ENCODE measurements around the gene CATSPER1.
A peak's percentile ranks its signal among the peaks of the same experiment; 100 is the strongest.

The CATSPER1 gene

GRCh38 chr11:66007201-66007634, 19.1 kb downstream of the CATSPER1 start:
- peak overlapping the region in 7 of 11 experiments; percentile 3 to 73 (median 59); a peak in 11 of 22 replicates for H3K4me2 ChIP-seq
- H3K27ac ChIP-seq = peak overlapping the region in 1 of 11 experiments; percentile 23; a peak in 1 of 22 replicates
- H3K9me3 ChIP-seq (replicated peaks in 1 of 11) = no peaks in the 10 kb centered on the region
- no peak overlapping the region for H3K4me3 ChIP-seq
- H3K36me3 ChIP-seq = peaks cover 24 to 37% (median 29%) of the 10 kb centered on the region in 11 experiments; a peak in 21 of 22 replicates
- H3K4me1 ChIP-seq = peaks cover 29 to 58% (median 46%) of the 10 kb centered on the region in 10 experiments
- TF ChIP-seq Cebpa-rat (IDR thresholded peaks at IDR 0.05) = no peak
- H3K9ac ChIP-seq = peak overlapping the region in 4 of 11 experiments; percentile 10 to 35 (median 22); a peak in 5 of 22 replicates
- H4K20me1 ChIP-seq = peaks cover 0 to 41% (median 13%) of the 10 kb centered on the region in 11 experiments; a peak in 13 of 22 replicates
- peaks cover 9 to 21% (median 11%) of the 10 kb centered on the region in 11 experiments for H3K27me3 ChIP-seq

DNA sequence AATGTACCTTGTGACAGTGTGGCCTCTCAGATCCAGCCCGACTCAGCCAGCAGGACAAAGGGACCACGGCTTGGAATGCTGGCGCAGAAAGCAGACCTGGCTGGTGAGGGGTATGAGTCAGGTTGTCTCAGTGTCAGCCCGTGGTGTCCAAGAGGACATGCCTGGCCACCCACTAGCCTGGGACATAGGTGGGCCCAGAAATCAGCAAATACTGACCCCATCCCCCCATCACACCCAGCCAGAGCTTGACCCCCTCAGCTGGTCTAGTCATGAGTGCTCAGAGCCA, 19.4 kb downstream of the CATSPER1 start:
- H3K9ac ChIP-seq = peak overlapping the region in 6 of 11 experiments; percentile 10 to 35 (median 19); a peak in 6 of 22 replicates
- peaks cover 0 to 41% (median 13%) of the 10 kb centered on the region in 11 experiments; a peak in 13 of 22 replicates for H4K20me1 ChIP-seq
- peaks cover 24 to 37% (median 29%) of the 10 kb centered on the region in 11 experiments; a peak in 21 of 22 replicates for H3K36me3 ChIP-seq
- peak overlapping the region in 7 of 11 experiments; percentile 3 to 73 (median 59); a peak in 10 of 22 replicates for H3K4me2 ChIP-seq
- peaks cover 6 to 17% (median 8%) of the 10 kb centered on the region in 11 experiments for H3K27me3 ChIP-seq
- no peak overlapping the region; a peak in 1 of 22 replicates for H3K27ac ChIP-seq
- no peak for TF ChIP-seq Cebpa-rat (IDR thresholded peaks at IDR 0.05)
- H3K9me3 ChIP-seq (replicated peaks in 1 of 11) = no peaks in the 10 kb centered on the region
- no peak overlapping the region for H3K4me3 ChIP-seq
- H3K4me1 ChIP-seq = peaks cover 25 to 57% (median 45%) of the 10 kb centered on the region in 10 experiments

DNA sequence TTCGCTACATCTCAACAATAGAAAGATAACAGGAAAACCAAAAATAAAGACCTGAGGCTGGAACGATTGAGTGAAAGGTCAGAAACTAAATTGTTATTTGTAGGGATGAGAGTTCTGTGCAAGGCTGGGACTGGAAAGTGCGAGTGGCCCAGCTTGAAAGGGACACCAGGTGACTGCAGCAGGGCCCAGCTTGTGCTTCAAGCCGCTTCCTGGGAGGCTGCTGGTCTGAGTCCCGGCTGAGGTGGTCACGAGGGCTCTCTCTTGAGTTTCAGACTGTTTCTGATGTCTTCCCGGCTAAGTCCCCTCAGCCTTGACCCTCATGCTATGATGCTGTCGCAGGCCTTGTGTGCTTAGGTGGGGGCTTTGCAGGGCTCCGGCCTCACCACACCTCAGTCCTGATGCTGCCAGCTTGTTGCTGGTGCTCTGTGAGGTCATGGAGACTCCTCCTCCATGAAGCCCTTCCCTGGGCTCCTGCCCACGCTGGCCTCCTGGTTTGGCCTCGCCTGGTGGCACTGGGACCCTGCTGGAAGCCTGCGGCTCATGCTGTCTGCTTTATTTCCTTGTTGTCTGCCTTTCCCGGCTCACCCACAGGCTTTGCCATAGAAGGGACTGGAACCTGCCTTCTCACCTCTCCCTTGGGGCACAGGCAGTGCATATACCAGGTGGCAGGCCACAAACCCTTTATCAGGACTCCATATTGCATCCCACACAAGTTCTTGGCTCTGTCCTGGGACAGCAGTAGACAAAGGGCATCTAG, 20.0 kb downstream of the CATSPER1 start:
- peaks cover 20 to 52% (median 43%) of the 10 kb centered on the region in 10 experiments for H3K4me1 ChIP-seq
- H3K27me3 ChIP-seq = peaks cover under 1 to 12% (median 2%) of the 10 kb centered on the region in 11 experiments; a peak in 19 of 22 replicates
- no peak overlapping the region for H3K4me3 ChIP-seq
- H3K9ac ChIP-seq = peak overlapping the region in 3 of 11 experiments; percentile 4 to 23 (median 15); a peak in 3 of 22 replicates
- H4K20me1 ChIP-seq = peaks cover 0 to 46% (median 13%) of the 10 kb centered on the region in 11 experiments; a peak in 13 of 22 replicates
- no peak overlapping the region; a peak in 1 of 22 replicates for H3K27ac ChIP-seq
- H3K36me3 ChIP-seq = peaks cover 24 to 37% (median 29%) of the 10 kb centered on the region in 11 experiments; a peak in 21 of 22 replicates
- peak overlapping the region in 6 of 11 experiments; percentile 8 to 73 (median 64); a peak in 7 of 22 replicates for H3K4me2 ChIP-seq
- no peaks in the 10 kb centered on the region for H3K9me3 ChIP-seq (replicated peaks in 1 of 11)
- no peak for TF ChIP-seq Cebpa-rat (IDR thresholded peaks at IDR 0.05)

DNA sequence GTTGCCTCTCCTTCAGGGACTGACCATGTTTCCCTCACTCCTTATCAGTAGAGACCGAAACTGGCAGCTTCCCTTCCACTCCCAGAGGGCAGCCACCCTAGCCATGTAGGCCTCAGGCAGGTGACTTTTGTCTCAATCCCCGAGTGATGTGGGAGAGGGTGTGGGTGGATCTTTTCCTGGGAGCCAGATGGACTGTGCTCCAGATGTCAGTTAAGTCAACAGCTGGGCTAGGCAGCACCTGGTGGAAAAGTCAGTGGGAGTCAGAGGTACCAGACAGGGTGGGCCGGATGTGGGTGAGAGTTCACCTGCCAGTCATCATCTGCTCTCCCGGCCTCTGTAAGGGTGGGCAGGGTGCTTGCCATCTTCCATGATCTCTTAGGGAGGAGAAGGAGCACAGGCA, 22.1 kb downstream of the CATSPER1 start:
- no peaks in the 10 kb centered on the region for H3K27me3 ChIP-seq
- H3K9ac ChIP-seq = peak overlapping the region in 4 of 11 experiments; percentile 24 to 44 (median 32); a peak in 4 of 22 replicates
- H4K20me1 ChIP-seq = peaks cover 5 to 67% (median 27%) of the 10 kb centered on the region in 11 experiments; a peak in 18 of 22 replicates
- TF ChIP-seq Cebpa-rat (IDR thresholded peaks at IDR 0.05) = no peak
- H3K27ac ChIP-seq = no peak overlapping the region
- peaks cover 36 to 51% (median 42%) of the 10 kb centered on the region in 11 experiments for H3K36me3 ChIP-seq
- H3K9me3 ChIP-seq (replicated peaks in 1 of 11) = no peaks in the 10 kb centered on the region
- no peak overlapping the region for H3K4me3 ChIP-seq
- peak overlapping the region in 1 of 11 experiments; percentile 94; a peak in 1 of 22 replicates for H3K4me2 ChIP-seq
- H3K4me1 ChIP-seq = peaks cover 34 to 61% (median 55%) of the 10 kb centered on the region in 10 experiments

DNA sequence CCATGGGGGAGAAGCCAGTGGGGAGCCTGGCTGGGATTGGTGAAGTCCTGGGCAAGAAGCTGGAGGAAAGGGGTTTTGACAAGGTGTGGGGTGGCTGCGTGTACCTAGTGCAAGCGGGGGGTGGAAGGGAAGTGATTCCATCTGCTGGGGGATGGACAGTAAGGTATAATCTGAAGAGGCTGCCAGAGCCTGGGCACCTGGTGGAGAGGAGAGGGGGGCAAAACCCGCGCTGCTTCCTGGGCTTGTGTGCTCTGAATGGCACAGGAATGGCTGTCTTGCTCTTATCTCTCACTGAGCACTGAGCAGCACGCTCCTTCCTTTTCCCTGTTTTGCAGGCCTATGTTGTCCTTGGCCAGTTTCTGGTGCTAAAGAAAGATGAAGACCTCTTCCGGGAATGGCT, 23.0 kb downstream of the CATSPER1 start:
- H3K9ac ChIP-seq = peak overlapping the region; percentile 82 to 90 (median 86)
- H3K27ac ChIP-seq = peak overlapping the region in 10 of 11 experiments; percentile 27 to 93 (median 86); a peak in 19 of 22 replicates

DNA sequence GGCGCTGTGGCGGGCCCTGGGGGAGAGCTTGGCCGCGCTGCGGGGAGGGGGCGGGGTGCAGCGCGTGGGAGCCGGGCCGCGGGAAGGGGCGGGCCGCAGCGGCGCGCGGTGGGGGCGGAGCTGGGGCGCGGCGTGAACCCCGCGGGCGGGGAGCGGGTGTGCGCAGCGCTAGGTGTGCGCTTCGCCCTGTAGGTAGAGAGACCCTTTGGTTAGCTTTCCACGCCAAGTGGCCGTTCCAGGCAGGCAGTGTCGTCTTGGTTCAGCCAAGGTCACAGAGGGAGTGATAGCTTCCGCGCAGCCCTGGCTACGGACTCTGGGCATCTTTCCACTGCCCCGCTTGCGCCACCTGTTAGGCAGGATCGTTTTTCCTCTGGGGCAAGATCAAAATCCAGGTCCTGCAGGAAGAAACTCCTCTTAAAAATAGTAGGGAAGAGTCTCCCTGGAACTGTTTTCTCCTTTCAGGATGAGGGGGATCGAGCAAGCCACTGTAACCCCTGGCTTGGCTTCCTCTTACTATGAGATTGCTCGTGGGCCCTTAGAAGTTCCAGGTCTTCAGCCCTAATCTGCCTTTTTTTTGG, 23.5 kb downstream of the CATSPER1 start:
- peak overlapping the region; percentile 82 to 93 (median 85); a peak in 21 of 22 replicates for H3K27ac ChIP-seq
- peaks cover 24 to 47% (median 44%) of the 10 kb centered on the region in 10 experiments for H3K4me1 ChIP-seq
- H4K20me1 ChIP-seq = peaks cover 5 to 81% (median 33%) of the 10 kb centered on the region in 11 experiments; a peak in 20 of 22 replicates
- H3K4me2 ChIP-seq = peak overlapping the region; percentile 73 to 97 (median 91)
- H3K36me3 ChIP-seq = peaks cover 51 to 65% (median 57%) of the 10 kb centered on the region in 11 experiments
- no peaks in the 10 kb centered on the region for H3K9me3 ChIP-seq (replicated peaks in 1 of 11)
- no peaks in the 10 kb centered on the region for H3K27me3 ChIP-seq
- no peak for TF ChIP-seq Cebpa-rat (IDR thresholded peaks at IDR 0.05)
- H3K9ac ChIP-seq = peak overlapping the region; percentile 82 to 90 (median 86)
- peak overlapping the region; percentile 67 to 97 (median 88) for H3K4me3 ChIP-seq

More for the DNA sequence above, 23.0 kb downstream of the CATSPER1 start:
- Histone ChIP-seq H3K4me1 (peaks cover 26 to 53% (median 47%) of the 10 kb centered on the region in 10 experiments), H3K4me3 (peak overlapping the region; percentile 67 to 97 (median 88)), H3K4me2 (peak overlapping the region; percentile 73 to 97 (median 91)), H4K20me1 (peaks cover 5 to 76% (median 33%) of the 10 kb centered on the region in 11 experiments; a peak in 20 of 22 replicates), H3K36me3 (peaks cover 45 to 60% (median 51%) of the 10 kb centered on the region in 11 experiments), H3K27me3 (no peaks in the 10 kb centered on the region), H3K9me3 (replicated peaks in 1 of 11) (no peaks in the 10 kb centered on the region)
- TF ChIP-seq Cebpa-rat (IDR thresholded peaks at IDR 0.05) = no peak

GRCh38 chr11:66001942-66002647, 24.2 kb downstream of the CATSPER1 start, which contains the start of the genes BANF1 and EIF1AD:
Gene BANF1 (plus strand): TSS chr11:66002503. CDS start chr11:66003251, 748 bp downstream.
Gene EIF1AD (minus strand): TSS chr11:66002157. CDS start chr11:66000389, 1,768 bp downstream.
- TF ChIP-seq Cebpa-rat (IDR thresholded peaks at IDR 0.05) = no peak

DNA sequence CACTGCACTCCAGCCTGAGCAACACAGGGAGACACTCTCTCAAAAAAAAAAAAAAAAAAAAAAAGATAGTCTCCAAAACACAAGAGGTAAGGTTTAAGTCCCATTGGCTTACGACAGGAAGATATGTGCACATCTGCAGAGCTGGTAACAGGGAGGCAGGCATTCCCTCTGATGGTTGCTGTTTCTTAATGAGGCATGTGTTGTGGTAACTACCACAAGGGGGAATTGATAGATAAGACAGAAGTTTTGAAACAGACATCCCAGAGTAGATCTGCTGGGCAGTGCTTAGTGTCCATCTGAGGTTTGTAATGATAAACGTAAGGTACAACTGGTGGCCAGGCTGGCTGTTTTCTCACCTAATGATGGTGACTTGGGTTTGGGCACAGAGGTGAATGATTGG, 29.0 kb downstream of the CATSPER1 start:
- Histone ChIP-seq H3K27me3 (no peaks in the 10 kb centered on the region), H4K20me1 (peaks cover 5 to 53% (median 31%) of the 10 kb centered on the region in 11 experiments; a peak in 18 of 22 replicates), H3K9me3 (replicated peaks in 1 of 11) (no peaks in the 10 kb centered on the region), H3K36me3 (peaks cover 37 to 72% (median 56%) of the 10 kb centered on the region in 11 experiments), H3K9ac (peak overlapping the region in 2 of 11 experiments; percentile 9 to 26; a peak in 1 of 22 replicates), H3K4me1 (peaks cover 8 to 20% (median 17%) of the 10 kb centered on the region in 10 experiments), H3K27ac (no peak overlapping the region), H3K4me2 (no peak overlapping the region), H3K4me3 (no peak overlapping the region)
- TF ChIP-seq Cebpa-rat (IDR thresholded peaks at IDR 0.05) = no peak

More at GRCh38 chr11:66001942-66002647, 24.2 kb downstream of the CATSPER1 start, which contains the start of the genes BANF1 and EIF1AD:
- Histone ChIP-seq H3K4me2 (peak within 1 kb of the TSS; percentile 85 to 97 (median 91)), H3K9ac (peak within 1 kb of the TSS; percentile 82 to 90 (median 86)), H3K4me1 (peaks cover 24 to 42% (median 38%) of the 10 kb centered on the region in 10 experiments), H3K27me3 (no peaks in the 10 kb centered on the region), H3K27ac (peak within 1 kb of the TSS; percentile 82 to 93 (median 85)), H3K4me3 (peak within 1 kb of the TSS; percentile 67 to 97 (median 88)), H4K20me1 (peaks cover 5 to 84% (median 40%) of the 10 kb centered on the region in 11 experiments; a peak in 20 of 22 replicates), H3K9me3 (replicated peaks in 1 of 11) (no peaks in the 10 kb centered on the region), H3K36me3 (peaks cover 57 to 72% (median 63%) of the 10 kb centered on the region in 11 experiments)

All from BLaER1 treated with 17β-estradiol and CSF1 and Interleukin-3, amounts not matched to agents 10 nM and 100 nM (cell line).